GM03348 (cell line): Measurements from ENCODE around the gene SUSD1.

Experiments
- DNase-seq: peaks from one replicate; pipeline ENCODE4 v3.0.0; 2012; ENCODE audit warnings: low spot score

SUSD1 gene

DNA sequence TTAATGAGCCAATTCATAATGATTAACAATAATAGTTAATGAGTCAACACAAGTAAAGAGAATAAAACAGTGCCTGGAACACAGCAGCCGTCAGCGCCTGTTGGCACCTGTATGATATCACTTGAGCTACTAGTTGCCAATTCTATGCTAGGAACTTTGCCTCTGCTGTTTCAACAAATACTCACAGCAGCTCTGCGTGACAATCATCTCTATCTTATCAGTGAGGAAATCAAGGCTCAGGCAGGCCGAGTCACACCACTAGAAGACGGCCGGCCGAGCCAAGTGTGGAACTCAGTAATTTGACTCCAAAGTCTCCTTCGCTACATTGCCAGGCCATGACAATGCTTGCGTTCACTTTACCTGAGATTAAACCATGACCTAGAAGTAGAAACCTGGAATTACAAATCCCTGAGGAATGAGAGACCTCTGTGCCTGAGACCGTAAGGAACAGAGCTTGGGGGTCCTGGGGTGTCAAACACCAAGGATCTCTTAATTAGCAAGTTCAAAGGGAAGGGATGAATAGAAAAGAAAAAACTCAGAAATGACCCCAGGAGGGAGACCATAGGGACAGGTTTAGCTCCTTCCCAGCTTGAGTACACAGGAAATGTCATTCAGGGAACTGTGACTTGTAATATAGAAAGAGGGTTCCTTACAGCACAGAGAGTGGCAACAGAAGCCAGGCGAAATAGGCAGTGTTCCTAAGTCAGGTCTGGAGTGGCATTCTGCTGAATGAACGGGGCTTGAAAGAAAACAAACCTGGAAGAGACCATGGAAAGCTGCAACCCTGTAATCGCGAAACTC, 109.1 kb downstream of the SUSD1 start:
- DNase-seq: peak; percentile 54

DNA sequence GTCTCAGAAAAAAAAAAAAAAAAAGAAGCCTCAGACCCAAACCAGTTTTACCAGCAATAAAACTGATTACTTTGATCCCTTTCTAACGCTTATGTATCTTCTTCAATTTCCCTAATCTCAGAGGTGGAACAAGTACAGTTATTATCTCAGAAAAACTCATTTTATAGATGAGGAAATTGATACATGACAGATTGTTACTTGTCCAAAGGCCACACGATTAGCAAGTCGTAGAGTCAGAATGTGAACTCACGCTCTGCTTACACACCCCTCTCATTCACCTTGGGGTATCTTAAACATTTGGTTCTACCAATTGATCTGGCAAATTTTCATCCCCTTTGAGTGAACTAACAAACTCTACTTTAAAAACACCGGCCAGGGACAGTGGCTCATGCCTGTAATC, 110.2 kb downstream of the SUSD1 start:
- no peak for DNase-seq

DNA sequence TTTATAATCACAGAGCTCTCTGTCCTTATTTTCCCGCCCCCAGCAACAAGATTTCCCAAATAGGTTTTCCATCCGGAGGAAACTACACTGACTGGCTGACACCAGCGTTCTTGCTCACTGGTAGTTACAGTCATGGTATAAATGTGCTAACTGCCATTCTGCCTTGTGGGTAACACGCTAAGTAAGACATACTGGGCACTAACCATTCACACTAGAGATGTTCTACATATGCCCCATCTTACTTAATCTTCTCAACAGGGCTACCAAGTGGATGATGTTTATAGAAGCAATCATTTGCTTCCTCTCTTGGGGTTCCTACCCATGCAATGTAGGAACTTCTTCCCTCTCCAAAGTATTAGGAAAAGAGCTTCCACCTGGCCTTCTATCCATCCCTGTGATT, 111.5 kb downstream of the SUSD1 start:
- DNase-seq: no peak

DNA sequence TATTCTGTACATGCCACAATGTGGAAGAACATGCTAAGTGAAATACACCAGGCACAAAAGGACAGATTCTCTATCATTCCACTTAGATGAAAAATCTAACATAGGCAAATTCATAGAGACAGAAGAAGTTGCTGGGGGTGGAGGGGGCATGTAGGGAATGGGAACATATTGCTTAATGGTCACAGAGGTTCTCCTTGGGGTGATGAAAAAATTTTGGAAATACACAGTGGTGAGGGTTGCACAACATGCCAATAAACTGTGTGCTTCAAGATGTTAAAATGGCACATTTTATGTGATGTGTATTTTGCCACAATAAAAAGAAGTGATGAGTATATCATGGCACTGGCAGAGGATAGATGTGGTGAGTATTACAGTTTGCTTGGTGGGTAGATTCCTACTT, 111.9 kb downstream of the SUSD1 start:
- DNase-seq: peak; percentile 32

DNA sequence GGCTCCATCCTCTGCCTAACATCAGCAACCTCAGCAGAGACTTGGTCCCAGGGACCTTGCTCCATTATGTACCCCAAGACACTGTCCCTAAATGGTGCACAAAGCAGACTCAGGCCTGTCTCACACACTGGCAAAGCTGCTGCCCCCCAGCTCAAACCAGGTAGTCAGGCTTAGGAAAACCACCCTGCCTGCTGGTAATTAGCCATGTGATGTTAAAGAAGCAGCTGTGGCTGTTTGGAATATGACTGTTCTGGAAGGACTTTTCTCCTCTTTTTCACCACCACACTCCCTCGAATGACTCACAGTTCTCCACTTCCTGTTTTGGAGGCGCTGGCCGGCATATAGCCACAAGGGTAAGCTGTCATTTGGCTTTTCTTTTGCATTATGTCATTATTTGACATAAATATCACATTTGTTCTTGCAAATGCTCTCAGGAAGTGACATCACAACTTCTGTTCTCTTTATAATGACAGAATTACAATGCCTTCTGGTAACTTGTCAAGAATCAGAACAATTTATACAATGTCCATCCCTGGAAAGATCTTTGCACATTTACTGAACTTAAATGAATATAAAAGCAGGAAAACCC, 113.9 kb downstream of the SUSD1 start:
- DNase-seq: peak; percentile 87

DNA sequence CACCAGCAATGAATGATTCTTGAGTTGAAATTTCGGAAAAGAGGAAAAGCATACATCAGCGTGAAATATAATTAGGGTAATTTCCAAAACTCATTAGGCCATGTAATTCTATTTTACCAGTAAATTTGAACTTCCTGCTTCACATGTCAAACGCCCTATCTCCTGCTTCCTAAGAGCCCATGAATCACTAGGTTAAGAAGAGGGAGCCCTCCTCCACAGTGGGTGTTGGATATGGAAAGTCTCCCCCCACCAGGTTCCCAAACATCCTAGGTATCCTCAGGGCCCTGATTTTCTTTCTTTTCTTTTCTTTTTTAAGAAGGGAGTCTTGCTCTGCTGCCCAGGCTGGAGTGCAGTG, 115.2 kb downstream of the SUSD1 start:
- DNase-seq: no peak

DNA sequence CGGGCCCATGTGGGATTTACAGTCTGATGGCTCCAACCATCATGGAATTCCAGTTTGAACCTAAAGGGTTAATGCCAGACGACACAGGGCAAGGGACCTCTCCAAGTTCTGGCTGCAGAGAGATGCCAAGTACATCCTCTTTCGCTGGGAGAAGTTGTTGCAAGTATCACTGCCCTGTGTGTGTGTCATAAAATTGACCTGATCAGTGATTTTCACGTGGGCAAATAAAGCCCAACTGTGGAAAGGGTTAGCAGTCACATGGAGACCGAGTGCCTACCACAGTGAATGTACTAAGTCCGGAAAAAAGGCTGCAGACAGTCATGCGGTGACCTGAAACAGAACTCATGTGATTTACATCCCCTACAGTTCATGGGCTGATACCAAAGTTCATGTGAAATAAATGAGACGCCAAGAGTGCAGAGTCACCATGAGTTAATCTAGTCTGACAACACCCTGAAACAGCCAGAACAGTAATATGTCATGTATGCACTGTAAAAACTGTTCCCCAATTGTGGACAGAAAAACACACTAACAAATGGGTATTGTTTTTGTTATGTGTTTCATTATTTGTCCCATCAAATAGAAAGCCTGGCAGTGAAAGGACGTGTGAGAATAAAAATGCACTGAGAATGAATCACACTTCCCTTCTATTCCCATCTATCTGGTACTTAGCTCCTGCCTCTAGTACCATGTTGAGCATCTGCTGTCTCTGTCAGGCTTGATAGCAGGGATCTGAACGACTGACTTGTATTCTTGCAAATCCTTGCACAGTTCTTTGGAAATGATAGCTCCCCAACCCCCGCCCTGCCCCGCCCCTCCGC, 115.7 kb downstream of the SUSD1 start:
- peak; percentile 59 for DNase-seq

DNA sequence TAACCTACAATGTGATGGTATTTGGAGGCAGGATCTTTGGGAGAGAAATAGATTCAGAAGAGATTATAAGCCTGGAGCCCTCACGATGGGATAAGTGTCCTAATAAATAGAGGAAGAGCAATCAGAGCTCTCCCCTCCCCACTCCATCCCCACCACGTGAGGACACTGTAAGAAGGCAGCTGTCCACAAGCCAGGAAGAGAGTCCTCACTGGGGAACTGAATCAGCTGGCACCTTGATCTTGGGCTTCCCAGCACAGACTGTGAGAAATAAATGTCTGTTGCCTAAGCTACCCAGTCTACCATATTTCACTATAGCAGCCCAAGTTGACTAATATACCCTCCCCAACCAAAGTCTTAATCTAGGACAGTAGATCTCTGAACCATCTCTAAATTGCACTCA, 118.1 kb downstream of the SUSD1 start:
- DNase-seq: no peak

DNA sequence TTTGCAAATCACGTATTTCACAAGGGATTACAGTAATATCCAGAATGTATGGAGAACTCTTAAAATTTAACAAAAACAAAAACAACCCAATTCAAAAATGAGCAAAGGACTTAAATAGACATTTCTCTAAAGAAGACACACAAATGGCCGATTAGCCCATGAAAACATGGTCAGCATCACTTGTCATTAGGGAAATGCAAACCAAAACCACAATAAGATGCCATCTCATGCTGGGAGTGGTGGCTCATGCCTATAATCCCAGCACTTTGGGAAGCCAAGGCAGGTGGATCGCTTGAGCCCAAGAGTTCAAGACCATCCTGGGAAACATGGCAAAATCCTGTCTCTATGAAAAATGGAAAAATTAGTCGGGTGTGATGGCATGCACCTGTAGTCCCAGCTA, 120.2 kb downstream of the SUSD1 start:
- DNase-seq: no peak

DNA sequence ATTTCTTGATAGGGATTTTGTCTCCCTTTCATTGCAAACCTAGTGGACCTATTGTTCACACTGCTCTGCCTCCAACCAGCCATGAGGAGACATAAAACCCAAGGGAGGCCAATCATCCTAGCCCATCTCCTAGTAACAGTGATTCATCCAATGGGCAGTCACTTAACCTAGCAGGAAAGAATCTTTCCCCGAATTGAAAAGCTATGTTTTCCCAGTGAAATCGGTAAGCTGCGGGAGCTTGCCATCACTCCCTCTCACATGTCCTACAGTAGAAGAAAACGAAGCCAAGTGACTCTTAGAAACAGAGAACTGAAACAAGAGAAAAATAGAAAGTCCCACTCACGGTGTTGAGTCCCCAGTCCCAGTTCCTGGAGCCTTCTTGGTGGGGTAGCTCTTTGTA, 123.3 kb downstream of the SUSD1 start:
- DNase-seq: peak; percentile 49

DNA sequence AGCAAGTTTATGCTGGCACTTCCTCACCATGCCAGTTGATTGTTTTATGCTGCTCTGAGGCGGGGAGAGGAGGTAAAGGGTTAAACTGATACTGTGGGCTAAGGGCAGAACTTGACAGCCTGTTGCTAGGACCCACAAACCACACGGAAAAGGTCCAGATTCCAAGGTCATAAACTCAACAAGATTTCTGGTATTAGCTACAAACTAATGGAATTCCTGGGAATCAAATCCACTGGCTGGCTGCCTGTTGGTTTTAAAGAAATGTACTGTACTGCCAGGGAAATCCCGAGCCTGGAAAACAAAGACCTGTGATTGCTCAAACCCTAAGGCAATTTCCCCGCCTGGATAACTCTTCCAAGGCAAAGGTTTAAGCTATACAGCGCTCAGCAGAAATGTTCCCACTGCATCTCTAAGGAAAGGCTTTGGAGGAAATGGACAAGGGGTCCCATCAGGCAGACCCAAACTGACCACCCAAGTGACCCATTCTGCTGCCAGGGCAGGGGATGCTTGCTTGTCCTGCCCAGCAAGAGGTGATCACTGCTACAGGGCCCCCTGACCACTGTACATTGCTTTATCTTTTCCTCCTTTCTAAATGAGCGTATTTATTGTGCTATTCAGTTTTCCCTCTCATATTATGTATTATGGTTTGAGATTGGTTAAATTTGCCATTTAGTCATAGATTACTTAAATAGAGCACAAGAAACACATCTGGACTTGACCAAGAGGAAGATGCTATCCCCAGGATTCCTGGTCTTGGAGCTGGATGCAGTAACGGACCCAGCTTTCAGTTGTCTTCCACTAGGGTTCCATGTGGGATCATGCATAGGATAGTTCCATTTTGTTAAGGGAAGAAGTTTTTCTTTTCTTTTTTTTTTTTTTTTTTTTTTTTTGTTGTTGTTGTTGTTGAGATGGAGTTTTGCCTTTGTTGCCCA, 124.3 kb downstream of the SUSD1 start:
- peak; percentile 75 for DNase-seq

DNA sequence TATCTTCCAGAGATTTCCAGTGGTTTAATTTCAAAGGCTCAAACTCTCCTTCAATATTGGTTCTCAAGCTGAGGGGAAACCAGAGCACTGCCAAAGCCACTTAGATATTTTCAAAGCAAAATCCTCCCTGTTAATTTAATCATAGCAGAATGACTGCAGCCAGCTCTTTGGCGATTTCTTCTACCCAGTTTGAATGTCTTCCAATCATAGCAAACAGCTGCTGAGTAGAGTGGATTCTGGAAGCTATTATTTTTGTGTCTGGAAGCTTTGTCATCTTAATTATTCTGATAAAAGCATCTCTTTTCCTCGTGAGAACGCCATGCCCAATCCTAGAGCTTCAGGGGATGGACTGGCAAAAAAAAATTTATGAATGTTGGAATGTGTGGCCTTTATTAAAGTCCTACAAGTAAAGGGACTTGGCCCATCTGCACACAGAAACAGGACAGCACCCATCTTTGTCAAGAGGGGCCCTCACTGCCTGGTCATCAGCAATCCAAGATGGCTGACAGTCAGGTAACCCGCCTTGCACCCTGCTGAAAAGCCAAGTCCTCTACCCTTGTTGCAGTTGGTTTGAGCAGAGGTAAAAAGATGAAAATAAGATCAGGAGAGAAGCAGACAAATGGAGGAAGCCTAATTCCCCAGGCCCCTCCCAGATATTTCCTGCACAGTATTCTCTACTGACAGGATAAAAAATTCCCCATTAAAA, 125.1 kb downstream of the SUSD1 start:
- peak; percentile 19 for DNase-seq

DNA sequence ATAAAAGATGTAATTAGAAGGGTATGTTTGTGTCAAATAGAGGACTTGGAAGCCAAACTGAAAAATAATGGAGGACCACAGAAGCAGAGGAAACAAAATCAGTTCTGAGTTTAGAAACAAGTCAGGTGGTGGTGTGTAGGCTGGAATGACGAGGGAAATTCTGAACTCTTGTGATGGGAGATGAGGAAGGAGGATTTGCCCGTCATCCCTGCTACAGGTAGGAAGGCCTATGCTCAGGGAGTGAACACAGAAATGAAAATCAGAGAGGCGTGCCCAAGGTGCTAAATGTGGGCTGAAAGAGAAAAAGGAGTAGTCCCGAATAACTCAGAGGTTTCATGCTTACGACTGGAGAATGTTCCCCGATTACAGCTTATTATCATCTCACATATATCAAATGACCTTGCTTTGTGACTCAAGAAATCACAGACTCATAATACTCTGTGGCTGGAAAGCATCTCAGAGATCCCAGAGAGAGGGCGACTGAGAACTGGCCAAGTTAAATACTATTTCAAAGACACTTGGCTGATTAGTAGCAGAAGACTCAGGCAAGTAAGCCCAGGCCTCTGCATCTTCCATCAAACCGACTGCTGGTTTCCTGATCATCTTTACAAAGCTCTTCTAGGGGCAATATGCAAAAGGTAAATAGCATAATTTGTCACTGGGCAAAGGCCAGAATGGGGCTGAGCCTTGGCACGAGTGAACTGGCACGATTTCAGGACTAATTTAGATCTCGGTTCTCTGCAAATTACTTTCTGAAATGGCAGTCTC, 126.0 kb downstream of the SUSD1 start:
- DNase-seq: peak; percentile 21

DNA sequence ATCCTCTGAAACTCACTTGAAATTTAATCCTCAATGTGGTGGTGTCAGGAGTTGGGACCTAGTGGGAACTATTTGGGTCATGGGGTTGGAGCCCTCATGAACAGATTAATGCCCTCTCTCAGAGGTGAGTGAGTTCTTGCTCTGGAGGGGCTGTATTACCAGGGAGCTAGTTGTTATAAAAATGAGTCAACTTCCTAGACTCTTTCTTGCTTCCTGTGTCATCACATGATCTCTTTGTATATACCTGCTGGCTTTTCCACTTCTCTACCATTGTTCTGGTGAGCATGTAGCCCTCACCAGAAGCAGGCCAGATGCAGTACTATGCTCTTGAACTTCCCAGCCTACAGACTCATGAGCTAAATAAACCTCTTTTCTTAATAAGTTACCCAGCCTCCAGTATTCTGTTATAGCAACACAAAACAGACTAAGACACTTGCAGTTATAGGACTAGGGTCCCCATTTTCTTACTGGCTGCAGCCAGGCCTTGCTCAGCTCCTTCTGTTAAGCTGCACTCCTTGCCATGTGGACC, 127.5 kb downstream of the SUSD1 start:
- DNase-seq: no peak

DNA sequence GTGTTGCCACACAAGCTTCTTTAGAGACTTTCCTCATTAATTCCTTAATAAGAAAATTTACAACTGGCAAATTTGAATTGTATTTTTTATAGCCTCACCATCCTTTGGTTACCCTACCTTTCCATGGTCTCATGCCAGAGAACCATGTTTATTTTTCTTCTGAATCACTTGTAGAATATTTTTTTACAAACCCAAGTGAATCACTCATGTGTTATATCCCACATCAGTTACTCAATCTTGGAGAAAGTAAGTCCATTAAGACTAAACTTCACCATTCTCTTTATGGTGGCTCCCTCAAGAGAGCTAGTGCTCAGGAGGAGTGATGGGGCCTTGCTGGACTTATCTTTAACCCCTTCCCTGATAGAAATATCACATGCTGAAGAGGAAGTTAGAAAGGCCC, 128.9 kb downstream of the SUSD1 start:
- peak; percentile 25 for DNase-seq

DNA sequence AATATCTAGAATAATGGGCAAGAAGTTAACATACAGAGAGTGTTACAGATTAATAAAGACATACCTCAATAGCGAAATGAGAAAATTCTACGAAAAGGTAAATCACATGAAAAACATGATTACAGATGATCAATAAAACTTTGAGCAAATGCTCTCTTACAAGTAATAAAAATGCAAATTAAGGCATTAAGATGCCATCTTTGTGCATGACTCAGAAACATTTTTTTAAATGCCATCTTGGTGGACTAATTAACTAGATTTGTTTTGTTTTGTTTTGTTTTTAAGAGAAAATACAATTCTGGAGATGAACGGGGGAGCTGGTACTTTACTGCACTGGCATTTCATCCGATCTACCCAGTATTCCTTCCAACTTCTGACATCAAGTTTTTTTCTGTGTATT, 130.2 kb downstream of the SUSD1 start:
- no peak for DNase-seq

DNA sequence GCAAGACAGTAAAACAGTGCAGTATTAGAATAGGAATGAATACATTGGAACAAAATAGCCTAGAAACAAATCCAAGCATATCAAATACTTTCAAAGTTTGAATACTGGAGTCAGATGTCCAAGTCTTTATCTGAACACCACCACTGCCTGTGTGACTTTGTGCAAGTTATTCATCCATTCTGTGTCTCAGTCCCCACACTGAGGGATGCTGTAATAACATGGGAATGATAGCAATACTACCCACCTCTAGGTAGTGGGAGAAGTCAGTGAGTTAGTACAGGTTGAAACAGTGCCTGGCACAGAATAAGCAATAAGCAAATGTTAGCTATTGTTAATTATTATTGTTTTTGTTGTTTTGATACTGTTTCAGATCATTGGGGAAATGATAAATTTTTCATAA, 130.9 kb downstream of the SUSD1 start:
- no peak for DNase-seq

DNA sequence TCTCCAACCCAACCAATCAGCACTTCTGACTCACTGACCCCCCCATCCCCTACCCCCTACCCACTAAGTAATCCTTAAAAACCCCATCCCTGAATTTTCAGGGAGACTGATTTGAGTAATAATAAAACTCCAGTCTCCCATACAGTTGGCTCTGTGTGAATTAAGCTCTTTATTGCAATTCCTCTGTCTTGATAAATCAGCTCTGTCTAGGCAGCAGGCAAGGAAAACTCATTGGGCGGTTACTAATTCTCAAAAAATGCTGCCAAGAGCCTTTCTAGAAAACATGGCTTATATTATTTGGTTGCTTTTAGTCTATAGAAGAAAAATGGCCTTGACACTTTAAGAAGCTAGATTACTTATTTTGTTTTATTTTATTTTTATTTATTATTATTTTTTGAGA, 131.7 kb downstream of the SUSD1 start:
- no peak for DNase-seq

DNA sequence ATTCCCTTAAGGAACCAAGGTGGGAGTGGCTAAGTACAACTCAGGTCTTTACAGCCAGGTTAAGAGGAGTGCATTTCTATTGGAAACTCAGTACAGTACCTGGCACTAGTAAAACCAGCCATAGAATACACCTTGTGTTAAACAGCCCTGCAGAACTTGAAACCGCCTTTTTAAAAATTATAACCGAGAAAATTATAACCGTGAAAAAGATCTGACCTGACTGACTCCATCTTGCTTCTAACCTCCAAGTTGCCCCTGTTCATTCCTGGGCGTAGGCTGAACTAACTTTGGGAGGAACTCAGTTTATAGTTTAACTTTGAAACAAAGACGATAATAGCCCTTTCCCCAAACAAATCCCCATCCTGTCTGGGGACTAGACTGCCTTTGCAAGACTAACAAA, 132.3 kb downstream of the SUSD1 start:
- no peak for DNase-seq

DNA sequence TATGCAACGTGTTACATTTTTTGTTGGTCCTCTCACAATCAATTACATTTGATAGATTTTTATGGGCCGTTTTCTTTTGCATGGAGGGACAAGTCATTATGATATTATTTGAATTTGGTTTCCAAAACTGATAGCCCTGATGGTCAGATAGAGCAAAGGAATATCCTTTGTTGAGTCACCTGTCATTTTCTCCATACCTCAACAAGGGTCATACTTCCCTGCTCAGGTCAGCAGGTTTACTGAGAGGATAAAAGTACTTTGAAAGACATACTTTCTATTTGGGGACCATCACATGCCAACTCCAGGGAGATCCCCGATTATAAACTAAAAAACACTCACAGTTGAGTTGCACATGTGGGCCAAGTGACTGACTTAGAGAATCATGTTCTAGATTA, 132.9 kb downstream of the SUSD1 start:
- DNase-seq: no peak
